ENCODE results near the gene FGF5. TPM values are rescaled to one million over a fixed set of nuclear protein-coding genes. Genes with fewer than 3 reads are reported as not detected.

Gene FGF5
- total RNA-seq, 1 donor from 2014 or later, result not detected

DNA sequence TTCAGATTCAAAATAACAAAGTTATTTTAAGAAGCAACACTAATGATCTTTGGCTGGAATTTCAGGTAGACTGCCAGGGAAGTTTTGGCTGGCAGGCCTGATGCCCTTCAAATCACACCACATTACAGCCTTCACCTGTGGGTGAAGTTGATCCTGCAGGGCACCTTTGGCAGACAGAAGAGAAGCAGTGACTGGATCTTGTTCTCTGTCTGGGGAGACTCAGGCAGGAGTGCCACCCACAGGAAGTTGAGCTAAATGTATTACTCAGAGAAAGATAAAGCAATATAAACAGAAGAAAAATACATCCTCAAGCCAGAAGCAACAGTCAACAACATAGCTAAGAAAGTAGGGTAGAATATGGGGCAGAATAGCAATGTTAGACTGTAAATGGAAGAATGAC is 56.3 kb downstream of the FGF5 start:
- H3F3A ChIP-seq (ENCODE audit: low read depth), result no peaks in the 10 kb centered on the region
- no peak overlapping the region for H3K9ac ChIP-seq
- Mint-ChIP-seq H3K4me1 (no peaks in the 10 kb centered on the region), H3K36me3 (no peaks in the 10 kb centered on the region), H3K27me3 (ENCODE audit: insufficient read depth, low read depth) (no peaks in the 10 kb centered on the region), H3K4me3 (no peak overlapping the region), H3K9me3 (no peaks in the 10 kb centered on the region), H3K27ac (no peak overlapping the region)
- peaks cover 13% of the 10 kb centered on the region for H3K27me3 ChIP-seq
- H3K27ac ChIP-seq, result no peak overlapping the region
- no peaks in the 10 kb centered on the region for H3K79me2 ChIP-seq (ENCODE audit: low read depth)
- H3K4me3 ChIP-seq, result no peak overlapping the region
- DNase-seq (ENCODE audit: low spot score), result no peak
- no peaks in the 10 kb centered on the region for H3K36me3 ChIP-seq
- H3K4me1 ChIP-seq, result no peaks in the 10 kb centered on the region
- TF ChIP-seq, protein P1, sequence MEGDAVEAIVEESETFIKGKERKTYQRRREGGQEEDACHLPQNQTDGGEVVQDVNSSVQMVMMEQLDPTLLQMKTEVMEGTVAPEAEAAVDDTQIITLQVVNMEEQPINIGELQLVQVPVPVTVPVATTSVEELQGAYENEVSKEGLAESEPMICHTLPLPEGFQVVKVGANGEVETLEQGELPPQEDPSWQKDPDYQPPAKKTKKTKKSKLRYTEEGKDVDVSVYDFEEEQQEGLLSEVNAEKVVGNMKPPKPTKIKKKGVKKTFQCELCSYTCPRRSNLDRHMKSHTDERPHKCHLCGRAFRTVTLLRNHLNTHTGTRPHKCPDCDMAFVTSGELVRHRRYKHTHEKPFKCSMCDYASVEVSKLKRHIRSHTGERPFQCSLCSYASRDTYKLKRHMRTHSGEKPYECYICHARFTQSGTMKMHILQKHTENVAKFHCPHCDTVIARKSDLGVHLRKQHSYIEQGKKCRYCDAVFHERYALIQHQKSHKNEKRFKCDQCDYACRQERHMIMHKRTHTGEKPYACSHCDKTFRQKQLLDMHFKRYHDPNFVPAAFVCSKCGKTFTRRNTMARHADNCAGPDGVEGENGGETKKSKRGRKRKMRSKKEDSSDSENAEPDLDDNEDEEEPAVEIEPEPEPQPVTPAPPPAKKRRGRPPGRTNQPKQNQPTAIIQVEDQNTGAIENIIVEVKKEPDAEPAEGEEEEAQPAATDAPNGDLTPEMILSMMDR (IDR thresholded peaks at IDR 0.05), result no peak
- TF ChIP-seq EZH2 (IDR thresholded peaks at IDR 0.05) (no peak), EZH2phosphoT487 (IDR thresholded peaks at IDR 0.05) (no peak)
- no peaks in the 10 kb centered on the region for H3K9me3 ChIP-seq (ENCODE audit: low read depth)
- no peak overlapping the region for H3K4me2 ChIP-seq
- H4K20me1 ChIP-seq (ENCODE audit: low read depth), result no peaks in the 10 kb centered on the region
- H2AFZ ChIP-seq (replicated peaks), result no peak overlapping the region

DNA sequence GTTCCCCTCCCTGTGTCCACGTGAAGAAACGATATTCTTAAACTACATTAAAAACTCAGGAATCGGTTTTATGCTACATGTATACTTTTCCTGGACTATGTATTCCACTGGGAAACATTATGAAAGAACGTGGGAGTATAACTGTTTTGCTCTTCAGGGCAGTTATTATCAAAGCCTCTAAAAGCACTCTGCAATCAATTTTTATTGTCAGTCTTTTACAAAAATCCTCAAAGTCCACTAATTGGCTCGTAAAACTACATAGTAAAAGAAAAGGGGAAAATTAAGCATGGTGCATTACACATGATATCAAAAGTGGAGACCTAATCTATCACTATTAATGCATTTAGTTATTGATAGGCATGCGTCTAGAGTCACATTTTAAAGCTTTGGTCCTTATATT is 57.7 kb downstream of the FGF5 start:
- TF ChIP-seq, protein P1 (IDR thresholded peaks at IDR 0.05), result no peak
- TF ChIP-seq EZH2phosphoT487 (IDR thresholded peaks at IDR 0.05), result no peak
- TF ChIP-seq EZH2 (IDR thresholded peaks at IDR 0.05), result no peak
- H2AFZ ChIP-seq (replicated peaks), result no peak overlapping the region
- H3K4me3 ChIP-seq, result no peak overlapping the region
- no peaks in the 10 kb centered on the region for H4K20me1 ChIP-seq (ENCODE audit: low read depth)
- no peaks in the 10 kb centered on the region for H3K4me1 ChIP-seq
- H3K27ac ChIP-seq, result no peak overlapping the region
- no peaks in the 10 kb centered on the region for H3K79me2 ChIP-seq (ENCODE audit: low read depth)
- H3K9ac ChIP-seq, result no peak overlapping the region
- H3K36me3 Mint-ChIP-seq, result no peaks in the 10 kb centered on the region
- no peaks in the 10 kb centered on the region for H3K27me3 Mint-ChIP-seq (ENCODE audit: insufficient read depth, low read depth)
- no peak overlapping the region for H3K4me2 ChIP-seq
- H3K9me3 ChIP-seq (ENCODE audit: low read depth), result no peaks in the 10 kb centered on the region
- H3K27ac Mint-ChIP-seq, result no peak overlapping the region
- peaks cover 13% of the 10 kb centered on the region for H3K27me3 ChIP-seq
- no peak for DNase-seq (ENCODE audit: low spot score)
- no peak overlapping the region for H3K4me3 Mint-ChIP-seq
- H3K4me1 Mint-ChIP-seq, result no peaks in the 10 kb centered on the region
- no peaks in the 10 kb centered on the region for H3F3A ChIP-seq (ENCODE audit: low read depth)
- H3K36me3 ChIP-seq, result no peaks in the 10 kb centered on the region
- H3K9me3 Mint-ChIP-seq, result no peaks in the 10 kb centered on the region

DNA sequence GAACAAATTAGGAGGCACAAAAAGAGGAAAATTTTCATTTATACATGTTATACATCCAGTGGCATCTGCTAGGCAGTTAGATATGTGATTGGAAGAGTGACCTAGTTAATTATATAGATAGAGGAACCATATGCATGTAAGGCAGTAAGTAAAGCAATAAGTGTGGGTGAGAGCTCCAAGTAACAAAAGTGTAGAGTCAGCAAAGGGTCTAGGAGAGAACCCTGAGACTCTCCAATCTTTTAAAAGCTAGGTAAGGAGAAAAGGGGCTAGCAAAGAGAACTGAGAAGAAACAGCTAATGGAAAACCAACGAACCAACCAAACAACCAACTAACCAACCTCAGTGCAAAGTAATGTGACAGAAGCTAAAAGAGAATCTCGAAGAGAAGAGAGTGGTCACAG is 65.2 kb downstream of the FGF5 start:
- no peaks in the 10 kb centered on the region for H3K36me3 ChIP-seq
- no peak overlapping the region for H3K9ac ChIP-seq
- peaks cover 82% of the 10 kb centered on the region for H3K27me3 ChIP-seq
- TF ChIP-seq EZH2phosphoT487 (IDR thresholded peaks at IDR 0.05) (no peak), EZH2 (IDR thresholded peaks at IDR 0.05) (no peak)
- TF ChIP-seq, protein P1 (IDR thresholded peaks at IDR 0.05), result no peak
- peaks cover 4% of the 10 kb centered on the region for H4K20me1 ChIP-seq (ENCODE audit: low read depth)
- no peak overlapping the region for H2AFZ ChIP-seq (replicated peaks)
- no peak for DNase-seq (ENCODE audit: low spot score)
- H3K4me2 ChIP-seq, result no peak overlapping the region
- H3K4me3 Mint-ChIP-seq, result no peak overlapping the region
- H3K79me2 ChIP-seq (ENCODE audit: low read depth), result no peaks in the 10 kb centered on the region
- no peak overlapping the region for H3K27ac Mint-ChIP-seq
- no peaks in the 10 kb centered on the region for H3K9me3 ChIP-seq (ENCODE audit: low read depth)
- no peak overlapping the region for H3K27ac ChIP-seq
- H3K27me3 Mint-ChIP-seq (ENCODE audit: insufficient read depth, low read depth), result peaks cover 9% of the 10 kb centered on the region
- no peaks in the 10 kb centered on the region for H3F3A ChIP-seq (ENCODE audit: low read depth)
- H3K36me3 Mint-ChIP-seq, result no peaks in the 10 kb centered on the region
- no peaks in the 10 kb centered on the region for H3K9me3 Mint-ChIP-seq
- no peak overlapping the region for H3K4me3 ChIP-seq
- peaks cover 8% of the 10 kb centered on the region for H3K4me1 Mint-ChIP-seq
- peaks cover 4% of the 10 kb centered on the region for H3K4me1 ChIP-seq

Data from neural progenitor cell (in vitro differentiated cells).